Fibroblast of peridontal ligament (primary cell): ENCODE data around the gene SVOPL.
"Not testable (repeated sequence)": the region's sequence is repeated elsewhere in the genome, so short reads cannot be mapped to it uniquely, and the experiment has no call there.

Experiments used
- DNase-seq: peaks from one replicate; pipeline ENCODE4 v3.0.0-alpha.2; 2010; ENCODE audit errors: extremely low read depth

Gene SVOPL

GRCh38 chr7:138701537-138701923 is 368 bp upstream of the SVOPL start:
- DNase-seq: no peak

GRCh38 chr7:138699661-138700060 is 1.5 kb downstream of the SVOPL start:
- DNase-seq: no peak

GRCh38 chr7:138698281-138698680 is 2.9 kb downstream of the SVOPL start:
- DNase-seq: no peak

GRCh38 chr7:138697535-138698182 is 3.5 kb downstream of the SVOPL start:
- no peak for DNase-seq

- DNase-seq: not testable (repeated sequence)
These were observed 5.4 kb downstream of the SVOPL start for GRCh38 chr7:138695776-138696175.

- DNase-seq: no peak
These were observed 6.1 kb downstream of the SVOPL start for GRCh38 chr7:138695106-138695505.

- DNase-seq: no peak
These were observed 10.0 kb downstream of the SVOPL start for GRCh38 chr7:138691178-138691577.

GRCh38 chr7:138690495-138690894 is 10.7 kb downstream of the SVOPL start:
- DNase-seq: no peak

- DNase-seq: not testable (repeated sequence)
These were observed 13.1 kb downstream of the SVOPL start for GRCh38 chr7:138688037-138688436.

GRCh38 chr7:138684340-138684739 is 16.8 kb downstream of the SVOPL start:
- DNase-seq: no peak

GRCh38 chr7:138679793-138680192 is 21.4 kb downstream of the SVOPL start:
- DNase-seq: no peak

GRCh38 chr7:138670594-138670993 is 30.6 kb downstream of the SVOPL start:
- DNase-seq: no peak

- no peak for DNase-seq
These were observed 31.8 kb downstream of the SVOPL start for GRCh38 chr7:138669364-138669763.

- no peak for DNase-seq
These were observed 32.2 kb downstream of the SVOPL start for GRCh38 chr7:138668946-138669345.

- no peak for DNase-seq
These were observed 32.9 kb downstream of the SVOPL start for GRCh38 chr7:138668229-138668596.

GRCh38 chr7:138667535-138668228 is 33.5 kb downstream of the SVOPL start:
- DNase-seq: no peak

- DNase-seq: no peak
These were observed 34.8 kb downstream of the SVOPL start for GRCh38 chr7:138666385-138666784.

- DNase-seq: no peak
These were observed 35.5 kb downstream of the SVOPL start for GRCh38 chr7:138665669-138666140.

- DNase-seq: no peak
These were observed 35.9 kb downstream of the SVOPL start for GRCh38 chr7:138665249-138665648.

GRCh38 chr7:138663725-138664710 is 37.1 kb downstream of the SVOPL start:
- DNase-seq: peak; percentile 7

GRCh38 chr7:138662991-138663320 is 38.2 kb downstream of the SVOPL start:
- DNase-seq: no peak
